ENCODE measurements around the gene CISD1.
A peak's percentile ranks its signal among the peaks of the same experiment; 100 is the strongest.

Gene CISD1

GRCh38 chr10:58258977-58259692, 9.8 kb upstream of the CISD1 start:
- Histone ChIP-seq H2AFZ (ENCODE audit: low read depth, low read length) (no peak overlapping the region), H2BK12ac (ENCODE audit: low read length in 2 of 2) (no peak overlapping the region), H3K18ac (ENCODE audit: low read depth in 1 of 2, low read length in 2 of 2) (no peak overlapping the region), H3K79me1 (replicated peaks; ENCODE audit: low read length, poor library complexity, severe bottlenecking) (peaks cover 19% of the 10 kb centered on the region), H4K91ac (ENCODE audit: low read length) (no peak overlapping the region), H3K23ac (ENCODE audit: low read length in 2 of 2) (no peak overlapping the region), H3K9me3 (ENCODE audit: control insufficient read depth, low read length) (peaks cover under 1% of the 10 kb centered on the region), H3K9ac (ENCODE audit: low read length) (no peak overlapping the region), H3K27ac (ENCODE audit: low read length, poor library complexity, severe bottlenecking) (no peak overlapping the region), H3K27me3 (ENCODE audit: control insufficient read depth in 1 of 2, insufficient read depth in 1 of 2, low read length in 2 of 2) (no peaks in the 10 kb centered on the region), H3K4me2 (ENCODE audit: low read length, poor library complexity, severe bottlenecking) (no peak overlapping the region), H3K4ac (ENCODE audit: low read depth in 1 of 2, low read length in 2 of 2) (no peak overlapping the region), H2AK5ac (ENCODE audit: low read length, severe bottlenecking) (no peak overlapping the region), H2BK5ac (ENCODE audit: low read depth, low read length, poor library complexity, severe bottlenecking) (no peak overlapping the region), H3K4me3 (ENCODE audit: insufficient read depth in 1 of 2, low read depth in 1 of 2, low read length in 2 of 2) (no peak overlapping the region), H3K4me1 (ENCODE audit: control insufficient read depth, insufficient read depth, low read depth, low read length) (no peaks in the 10 kb centered on the region), H2BK120ac (ENCODE audit: low read depth, low read length) (no peak overlapping the region), H2BK15ac (ENCODE audit: low read depth, poor library complexity, severe bottlenecking) (no peak overlapping the region), H3K36me3 (ENCODE audit: control insufficient read depth in 1 of 2, insufficient read depth in 2 of 2, low read depth in 1 of 2, low read length in 2 of 2) (no peaks in the 10 kb centered on the region), H4K8ac (ENCODE audit: low read length) (no peak overlapping the region), H3K14ac (ENCODE audit: low read length in 2 of 2) (no peak overlapping the region)
- WGBS: 100% methylated on average over 2 of the region's 4 CpGs
- no peak for DNase-seq

DNA sequence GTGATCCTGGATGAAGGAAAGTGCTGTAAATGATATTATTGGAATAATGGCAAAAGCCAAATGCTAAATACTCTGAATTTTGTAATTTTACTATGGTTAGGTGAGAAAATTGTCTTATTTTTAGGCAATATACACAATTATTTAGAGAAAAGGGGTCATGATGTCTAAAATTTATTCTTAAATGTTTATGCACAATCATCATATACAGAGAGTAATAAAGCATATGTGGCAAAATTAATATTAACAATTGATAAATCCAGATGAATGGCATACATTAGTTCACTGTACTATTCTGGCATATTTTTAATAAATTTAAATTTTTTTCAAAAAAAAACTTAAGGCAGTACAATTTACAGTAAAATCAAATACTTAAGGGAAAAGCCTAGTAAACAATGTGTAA, 8.6 kb upstream of the CISD1 start:
- Histone ChIP-seq H3K4ac (ENCODE audit: low read depth in 1 of 2, low read length in 2 of 2) (no peak overlapping the region), H4K8ac (ENCODE audit: low read length) (no peak overlapping the region), H3K23ac (ENCODE audit: low read length in 2 of 2) (no peak overlapping the region), H3K9ac (ENCODE audit: low read length) (no peak overlapping the region), H2BK12ac (ENCODE audit: low read length in 2 of 2) (no peak overlapping the region), H2AFZ (ENCODE audit: low read depth, low read length) (no peak overlapping the region), H3K4me1 (ENCODE audit: control insufficient read depth, insufficient read depth, low read depth, low read length) (no peaks in the 10 kb centered on the region), H3K4me3 (ENCODE audit: insufficient read depth in 1 of 2, low read depth in 1 of 2, low read length in 2 of 2) (no peak overlapping the region), H4K91ac (ENCODE audit: low read length) (no peak overlapping the region), H3K4me2 (ENCODE audit: low read length, poor library complexity, severe bottlenecking) (no peak overlapping the region), H3K9me3 (ENCODE audit: control insufficient read depth, low read length) (no peaks in the 10 kb centered on the region), H3K27me3 (ENCODE audit: control insufficient read depth in 1 of 2, insufficient read depth in 1 of 2, low read length in 2 of 2) (no peaks in the 10 kb centered on the region), H2BK15ac (ENCODE audit: low read depth, poor library complexity, severe bottlenecking) (no peak overlapping the region), H2BK120ac (ENCODE audit: low read depth, low read length) (no peak overlapping the region), H3K79me1 (replicated peaks; ENCODE audit: low read length, poor library complexity, severe bottlenecking) (peaks cover 12% of the 10 kb centered on the region), H3K27ac (ENCODE audit: low read length, poor library complexity, severe bottlenecking) (no peak overlapping the region), H3K36me3 (ENCODE audit: control insufficient read depth in 1 of 2, insufficient read depth in 2 of 2, low read depth in 1 of 2, low read length in 2 of 2) (no peaks in the 10 kb centered on the region), H2AK5ac (ENCODE audit: low read length, severe bottlenecking) (no peak overlapping the region), H3K18ac (ENCODE audit: low read depth in 1 of 2, low read length in 2 of 2) (no peak overlapping the region), H2BK5ac (ENCODE audit: low read depth, low read length, poor library complexity, severe bottlenecking) (no peak overlapping the region), H3K14ac (ENCODE audit: low read length in 2 of 2) (no peak overlapping the region)
- no peak for DNase-seq

DNA sequence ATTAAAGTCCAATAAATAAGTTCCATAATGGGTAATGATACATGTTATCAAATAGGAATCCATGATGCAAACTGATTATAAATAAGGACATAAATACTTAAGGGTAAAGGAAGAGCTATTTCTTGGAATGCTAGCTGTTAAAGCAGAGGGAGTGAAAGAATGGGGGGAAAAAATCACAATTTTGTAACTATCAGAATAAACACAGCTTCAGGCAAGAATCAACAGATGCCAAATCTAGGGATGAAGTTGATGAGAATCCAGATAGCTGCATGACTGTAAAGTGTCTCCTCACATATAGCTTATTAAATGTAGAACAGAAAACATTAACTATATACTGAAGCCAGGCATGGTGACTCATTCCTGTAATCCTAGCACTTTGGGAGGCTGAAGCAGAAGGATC, 6.2 kb upstream of the CISD1 start:
- Histone ChIP-seq H3K27me3 (ENCODE audit: control insufficient read depth in 1 of 2, insufficient read depth in 1 of 2, low read length in 2 of 2) (no peaks in the 10 kb centered on the region), H3K23ac (ENCODE audit: low read length in 2 of 2) (no peak overlapping the region), H2AFZ (ENCODE audit: low read depth, low read length) (no peak overlapping the region), H3K18ac (ENCODE audit: low read depth in 1 of 2, low read length in 2 of 2) (no peak overlapping the region), H3K4me1 (ENCODE audit: control insufficient read depth, insufficient read depth, low read depth, low read length) (peaks cover 2% of the 10 kb centered on the region), H2BK12ac (ENCODE audit: low read length in 2 of 2) (no peak overlapping the region), H4K91ac (ENCODE audit: low read length) (no peak overlapping the region), H2BK120ac (ENCODE audit: low read depth, low read length) (no peak overlapping the region), H3K14ac (ENCODE audit: low read length in 2 of 2) (no peak overlapping the region), H3K36me3 (ENCODE audit: control insufficient read depth in 1 of 2, insufficient read depth in 2 of 2, low read depth in 1 of 2, low read length in 2 of 2) (no peaks in the 10 kb centered on the region), H2BK5ac (ENCODE audit: low read depth, low read length, poor library complexity, severe bottlenecking) (no peak overlapping the region), H3K9me3 (ENCODE audit: control insufficient read depth, low read length) (no peaks in the 10 kb centered on the region), H2AK5ac (ENCODE audit: low read length, severe bottlenecking) (no peak overlapping the region), H3K4me2 (ENCODE audit: low read length, poor library complexity, severe bottlenecking) (no peak overlapping the region), H3K9ac (ENCODE audit: low read length) (no peak overlapping the region), H3K4ac (ENCODE audit: low read depth in 1 of 2, low read length in 2 of 2) (no peak overlapping the region), H3K4me3 (ENCODE audit: insufficient read depth in 1 of 2, low read depth in 1 of 2, low read length in 2 of 2) (no peak overlapping the region), H2BK15ac (ENCODE audit: low read depth, poor library complexity, severe bottlenecking) (no peak overlapping the region), H3K79me1 (replicated peaks; ENCODE audit: low read length, poor library complexity, severe bottlenecking) (peaks cover 3% of the 10 kb centered on the region), H3K27ac (ENCODE audit: low read length, poor library complexity, severe bottlenecking) (no peak overlapping the region), H4K8ac (ENCODE audit: low read length) (no peak overlapping the region)
- DNase-seq: no peak

DNA sequence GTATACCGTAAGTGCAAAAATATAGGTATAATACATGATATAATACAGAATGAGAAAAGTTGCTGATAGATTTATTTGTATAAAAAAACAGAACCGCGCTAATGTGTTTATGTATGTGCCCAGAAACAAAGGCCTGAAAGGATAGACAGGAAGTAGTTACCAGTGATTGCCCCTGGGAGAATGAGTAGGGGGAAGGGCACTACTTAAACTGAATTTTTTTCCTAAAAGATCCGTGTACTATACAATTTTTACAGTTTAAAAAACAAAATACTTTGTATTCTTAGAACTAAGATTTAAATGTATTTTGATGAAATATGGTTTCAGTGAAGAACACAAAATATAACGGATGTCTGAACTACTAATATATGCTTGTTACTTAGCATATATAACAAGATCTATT, 4.2 kb upstream of the CISD1 start:
- Histone ChIP-seq H4K8ac (ENCODE audit: low read length) (no peak overlapping the region), H2BK5ac (ENCODE audit: low read depth, low read length, poor library complexity, severe bottlenecking) (no peak overlapping the region), H3K4me3 (ENCODE audit: insufficient read depth in 1 of 2, low read depth in 1 of 2, low read length in 2 of 2) (no peak overlapping the region), H3K9me3 (ENCODE audit: control insufficient read depth, low read length) (no peaks in the 10 kb centered on the region), H3K36me3 (ENCODE audit: control insufficient read depth in 1 of 2, insufficient read depth in 2 of 2, low read depth in 1 of 2, low read length in 2 of 2) (no peaks in the 10 kb centered on the region), H2BK120ac (ENCODE audit: low read depth, low read length) (no peak overlapping the region), H2BK15ac (ENCODE audit: low read depth, poor library complexity, severe bottlenecking) (no peak overlapping the region), H3K4ac (ENCODE audit: low read depth in 1 of 2, low read length in 2 of 2) (no peak overlapping the region), H4K91ac (ENCODE audit: low read length) (no peak overlapping the region), H3K27me3 (ENCODE audit: control insufficient read depth in 1 of 2, insufficient read depth in 1 of 2, low read length in 2 of 2) (no peaks in the 10 kb centered on the region), H3K27ac (ENCODE audit: low read length, poor library complexity, severe bottlenecking) (no peak overlapping the region), H3K4me2 (ENCODE audit: low read length, poor library complexity, severe bottlenecking) (peak overlapping the region; percentile 29), H2BK12ac (ENCODE audit: low read length in 2 of 2) (no peak overlapping the region), H3K4me1 (ENCODE audit: control insufficient read depth, insufficient read depth, low read depth, low read length) (peaks cover 2% of the 10 kb centered on the region), H3K23ac (ENCODE audit: low read length in 2 of 2) (no peak overlapping the region), H3K9ac (ENCODE audit: low read length) (peak overlapping the region; percentile 93), H2AK5ac (ENCODE audit: low read length, severe bottlenecking) (no peak overlapping the region), H3K18ac (ENCODE audit: low read depth in 1 of 2, low read length in 2 of 2) (no peak overlapping the region), H3K14ac (ENCODE audit: low read length in 2 of 2) (no peak overlapping the region), H3K79me1 (replicated peaks; ENCODE audit: low read length, poor library complexity, severe bottlenecking) (peaks cover under 1% of the 10 kb centered on the region), H2AFZ (ENCODE audit: low read depth, low read length) (no peak overlapping the region)
- DNase-seq: peak; percentile 46
- WGBS: 8% methylated on average over 2 of the region's 5 CpGs

All from mesenchymal stem cell (in vitro differentiated cells and primary cell).